Upper lobe of left lung (tissue), 6 donors: ENCODE data around the gene CPNE5. TPM values are rescaled to one million over a fixed set of nuclear protein-coding genes. Genes with fewer than 3 reads are reported as not detected.
"Not testable (repeated sequence)": the region's sequence is repeated elsewhere in the genome, so short reads cannot be mapped to it uniquely, and the experiment has no call there.

Experiments used
- ATAC-seq, 2 donors: fragments of 200-7000 bp; cut with Tn5 transposase; one replicate each; pipeline ENCODE4 v1.9.1; 2022; ENCODE audit warnings: mild to moderate bottlenecking in 2 of 2, moderate library complexity in 2 of 2; ENCODE audit not compliant: low FRiP score in 2 of 2
- DNase-seq, 2 donors: peaks; one replicate each; pipeline ENCODE4 v3.0.0-alpha.2; 2019 to 2020
- H3K27ac ChIP-seq, 4 donors: fragments of 200-600 bp; sonication (generic); one replicate each; pipeline ENCODE4 v1.5.1; 2016 to 2019
- H3K27me3 ChIP-seq, 4 donors: fragments of 200-600 bp; sonication (generic); one replicate each; pipeline ENCODE4 v1.5.1; 2017 to 2019
- H3K36me3 ChIP-seq, 4 donors: fragments of 200-600 bp; sonication (generic); one replicate each; pipeline ENCODE4 v1.5.1; 2016 to 2019
- H3K4me1 ChIP-seq, 4 donors: fragments of 200-600 bp; sonication (generic); one replicate each; pipeline ENCODE4 v1.5.1; 2018 to 2019
- H3K4me3 ChIP-seq, 4 donors: fragments of 200-600 bp; sonication (generic); one replicate each; pipeline ENCODE4 v1.5.1; 2017 to 2019; ENCODE audit warnings: mild to moderate bottlenecking in 2 of 4, moderate library complexity in 1 of 4
- H3K9me3 ChIP-seq, 4 donors: fragments of 200-600 bp; sonication (generic); one replicate each; pipeline ENCODE4 v1.5.1; 2018 to 2019
- EP300 ChIP-seq, 4 donors: sonication (generic); formaldehyde crosslinking; IDR thresholded peaks; one replicate each; pipeline ENCODE4 v1.5.1; 2017; ENCODE audit warnings: antibody characterized with exemption in 4 of 4, control low read depth in 2 of 4
- POLR2A ChIP-seq, 4 donors: fragments of 450-650 bp; IDR thresholded peaks; one replicate each; pipeline ENCODE4 v1.5.1; 2016 to 2017; ENCODE audit warnings: antibody characterized with exemption in 4 of 4, mild to moderate bottlenecking in 2 of 4
- POLR2AphosphoS5 ChIP-seq, 2 donors: sonication (generic); formaldehyde crosslinking; IDR thresholded peaks; one replicate each; pipeline ENCODE4 v1.5.1; 2017; ENCODE audit warnings: antibody characterized with exemption in 2 of 2
- WGBS, 2 donors: methylation state at CpG; one replicate each; pipeline ENCODE4 v1.1.5; 2017 to 2018; 5-methylcytosine and 5-hydroxymethylcytosine counted together
- total RNA-seq, 6 donors: library from RNA; depleted of rRNA in 4 of 6; stranded (reverse); fragments of >200 nt in 4 of 6; gene quantifications; one replicate each; pipeline versions ENCODE4 v1.1.0 to v1.2.1, GENCODE V29; 2016 to 2021
- TF ChIP-seq, protein P1 (sequence below), 6 experiments: fragments of 450-650 bp in 4 of 6; fragments of 200-600 bp in 2 of 6; sonication (generic) in 2 of 6; IDR thresholded peaks; one replicate each; pipeline ENCODE4 v1.5.1; 2016 to 2019; ENCODE audit warnings: antibody characterized with exemption in 6 of 6
- donor health status: DM: no; HTN: no; CAD: no; lungs with moderate emphysema.
- donor health status: DM: no; HTN: yes; CAD: no; lungs with severe emphysema.

The CPNE5 gene
- total RNA-seq, 6 donors from 2014 or later: 0.89 to 5.4 (median 2.5) TPM

DNA sequence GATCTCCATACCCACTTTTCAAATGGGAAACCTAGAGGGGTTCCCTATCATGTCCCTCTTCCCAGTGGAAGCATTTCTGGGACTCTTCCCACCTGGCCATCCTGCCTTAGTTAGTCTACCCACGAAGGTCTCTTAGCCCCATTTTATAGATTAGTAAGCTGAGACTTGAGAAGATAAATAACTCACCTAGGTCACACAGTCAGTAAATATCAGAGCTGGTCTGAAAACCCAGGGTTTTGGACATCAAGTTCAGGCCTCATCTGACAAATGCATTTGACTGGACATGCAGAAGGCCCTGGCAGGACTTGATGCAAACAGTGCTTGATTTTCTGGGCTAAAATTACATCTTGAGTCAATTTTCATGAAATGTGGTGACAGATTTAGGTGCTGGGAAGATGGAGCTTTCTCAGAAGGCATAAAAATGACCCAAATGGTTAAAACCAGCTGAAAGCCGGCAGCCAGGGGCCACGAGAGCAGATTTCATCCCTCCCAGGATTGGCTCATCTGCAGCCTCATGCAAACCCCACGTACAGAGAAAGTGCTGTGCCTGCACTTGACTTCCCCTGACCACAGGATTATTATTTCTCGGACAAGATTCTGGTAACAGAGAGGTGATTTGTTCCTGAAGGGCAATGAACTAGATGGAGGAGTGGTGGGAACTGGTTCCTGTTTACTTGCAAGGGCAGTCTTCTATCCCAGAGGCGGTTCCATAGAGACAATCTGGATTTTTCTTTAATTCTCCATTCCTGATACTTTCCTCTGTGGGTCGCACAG is 23.1 kb downstream of the CPNE5 start:
- H3K27ac ChIP-seq: no peak overlapping the region
- no peaks in the 10 kb centered on the region for H3K4me1 ChIP-seq
- no peaks in the 10 kb centered on the region for H3K27me3 ChIP-seq
- ATAC-seq (no peak), DNase-seq (no peak)
- TF ChIP-seq POLR2AphosphoS5 (IDR thresholded peaks at IDR 0.05) (no peak), POLR2A (IDR thresholded peaks at IDR 0.05) (no peak), EP300 (IDR thresholded peaks at IDR 0.05) (no peak)
- TF ChIP-seq, protein P1, sequence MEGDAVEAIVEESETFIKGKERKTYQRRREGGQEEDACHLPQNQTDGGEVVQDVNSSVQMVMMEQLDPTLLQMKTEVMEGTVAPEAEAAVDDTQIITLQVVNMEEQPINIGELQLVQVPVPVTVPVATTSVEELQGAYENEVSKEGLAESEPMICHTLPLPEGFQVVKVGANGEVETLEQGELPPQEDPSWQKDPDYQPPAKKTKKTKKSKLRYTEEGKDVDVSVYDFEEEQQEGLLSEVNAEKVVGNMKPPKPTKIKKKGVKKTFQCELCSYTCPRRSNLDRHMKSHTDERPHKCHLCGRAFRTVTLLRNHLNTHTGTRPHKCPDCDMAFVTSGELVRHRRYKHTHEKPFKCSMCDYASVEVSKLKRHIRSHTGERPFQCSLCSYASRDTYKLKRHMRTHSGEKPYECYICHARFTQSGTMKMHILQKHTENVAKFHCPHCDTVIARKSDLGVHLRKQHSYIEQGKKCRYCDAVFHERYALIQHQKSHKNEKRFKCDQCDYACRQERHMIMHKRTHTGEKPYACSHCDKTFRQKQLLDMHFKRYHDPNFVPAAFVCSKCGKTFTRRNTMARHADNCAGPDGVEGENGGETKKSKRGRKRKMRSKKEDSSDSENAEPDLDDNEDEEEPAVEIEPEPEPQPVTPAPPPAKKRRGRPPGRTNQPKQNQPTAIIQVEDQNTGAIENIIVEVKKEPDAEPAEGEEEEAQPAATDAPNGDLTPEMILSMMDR (IDR thresholded peaks at IDR 0.05): no peak
- 77 to 88% methylated on average over 7 of the region's 7 CpGs for WGBS, 2 donors
- H3K9me3 ChIP-seq: no peaks in the 10 kb centered on the region
- no peaks in the 10 kb centered on the region for H3K36me3 ChIP-seq
- no peak overlapping the region for H3K4me3 ChIP-seq

DNA sequence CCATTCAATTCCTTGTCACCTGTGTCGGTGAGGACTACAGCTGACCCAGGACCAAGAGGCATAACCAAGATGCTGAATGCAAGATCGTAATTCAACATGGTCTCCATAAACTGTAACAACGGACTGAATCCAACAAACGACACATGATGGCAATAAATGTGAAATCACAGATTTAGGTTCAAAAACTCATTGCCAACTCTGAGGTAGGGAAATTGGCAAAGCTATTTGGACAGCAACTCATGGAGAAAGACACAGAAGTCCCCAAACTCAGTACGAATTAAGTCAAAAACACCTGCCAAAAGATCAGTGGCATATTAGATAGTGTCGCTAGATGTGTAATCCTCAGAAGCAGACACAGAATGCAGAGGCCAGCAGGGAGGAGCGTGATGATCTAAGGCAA is 25.0 kb downstream of the CPNE5 start:
- no peaks in the 10 kb centered on the region for H3K36me3 ChIP-seq
- TF ChIP-seq POLR2A (IDR thresholded peaks at IDR 0.05) (no peak), EP300 (IDR thresholded peaks at IDR 0.05) (no peak), POLR2AphosphoS5 (IDR thresholded peaks at IDR 0.05) (no peak)
- TF ChIP-seq, protein P1 (IDR thresholded peaks at IDR 0.05): no peak
- H3K27ac ChIP-seq: no peak overlapping the region
- WGBS, 2 donors: 90 to 93% methylated on average over 7 of the region's 7 CpGs
- ATAC-seq (no peak), DNase-seq (no peak)
- H3K27me3 ChIP-seq: no peaks in the 10 kb centered on the region
- no peak overlapping the region for H3K4me3 ChIP-seq
- H3K9me3 ChIP-seq: no peaks in the 10 kb centered on the region
- no peaks in the 10 kb centered on the region for H3K4me1 ChIP-seq

DNA sequence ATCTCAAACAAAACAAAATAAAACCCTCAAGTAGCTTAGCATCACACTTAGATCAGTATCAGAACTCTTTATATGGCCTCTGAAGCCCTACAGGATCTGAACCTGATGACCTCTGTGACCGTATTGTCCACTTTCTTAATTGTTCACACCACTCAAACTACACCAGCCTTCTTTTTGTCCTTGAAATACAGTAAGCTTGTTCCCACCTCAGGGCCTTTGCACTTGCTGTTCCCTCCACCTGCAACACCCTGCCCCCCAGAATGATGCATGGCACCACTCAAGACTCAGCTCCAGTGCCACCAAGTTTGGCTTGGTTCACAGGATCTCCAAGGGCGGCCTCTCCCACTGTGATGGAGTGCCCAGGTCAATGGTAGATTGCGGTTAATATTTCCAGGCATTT is 25.7 kb downstream of the CPNE5 start:
- TF ChIP-seq, protein P1 (IDR thresholded peaks at IDR 0.05): no peak
- TF ChIP-seq POLR2A (IDR thresholded peaks at IDR 0.05) (no peak), POLR2AphosphoS5 (IDR thresholded peaks at IDR 0.05) (no peak), EP300 (IDR thresholded peaks at IDR 0.05) (no peak)
- 60 to 83% methylated on average over 3 of the region's 3 CpGs for WGBS, 2 donors
- Histone ChIP-seq H3K9me3 (no peaks in the 10 kb centered on the region), H3K4me1 (no peaks in the 10 kb centered on the region), H3K4me3 (no peak overlapping the region), H3K27ac (no peak overlapping the region), H3K36me3 (no peaks in the 10 kb centered on the region), H3K27me3 (no peaks in the 10 kb centered on the region)
- no peak for ATAC-seq
- DNase-seq: no peak

DNA sequence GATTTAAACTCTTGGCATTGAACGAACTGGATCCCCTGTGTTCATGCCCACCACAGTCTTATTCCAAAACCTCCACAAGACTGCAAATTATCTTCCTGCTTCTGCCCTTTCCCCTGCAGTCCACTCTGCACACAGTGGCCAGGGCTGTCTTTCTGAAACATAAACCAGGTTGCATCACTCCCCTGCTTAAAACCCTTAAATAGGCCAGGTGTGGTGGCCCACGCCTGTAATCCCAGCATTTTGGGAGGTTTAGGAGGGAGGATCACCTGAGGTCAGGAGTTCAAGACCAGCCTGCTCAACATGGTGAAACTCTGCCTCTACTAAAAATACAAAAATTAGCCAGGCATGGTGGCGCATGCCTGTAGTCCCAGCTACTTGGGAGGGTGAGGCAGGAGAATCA is 26.2 kb downstream of the CPNE5 start:
- not testable (repeated sequence) for H3K36me3 ChIP-seq, DNase-seq, ATAC-seq, H3K9me3 ChIP-seq, H3K4me1 ChIP-seq, H3K4me3 ChIP-seq, H3K27me3 ChIP-seq, H3K27ac ChIP-seq
- 87 to 92% methylated on average over 3 of the region's 3 CpGs for WGBS, 2 donors

DNA sequence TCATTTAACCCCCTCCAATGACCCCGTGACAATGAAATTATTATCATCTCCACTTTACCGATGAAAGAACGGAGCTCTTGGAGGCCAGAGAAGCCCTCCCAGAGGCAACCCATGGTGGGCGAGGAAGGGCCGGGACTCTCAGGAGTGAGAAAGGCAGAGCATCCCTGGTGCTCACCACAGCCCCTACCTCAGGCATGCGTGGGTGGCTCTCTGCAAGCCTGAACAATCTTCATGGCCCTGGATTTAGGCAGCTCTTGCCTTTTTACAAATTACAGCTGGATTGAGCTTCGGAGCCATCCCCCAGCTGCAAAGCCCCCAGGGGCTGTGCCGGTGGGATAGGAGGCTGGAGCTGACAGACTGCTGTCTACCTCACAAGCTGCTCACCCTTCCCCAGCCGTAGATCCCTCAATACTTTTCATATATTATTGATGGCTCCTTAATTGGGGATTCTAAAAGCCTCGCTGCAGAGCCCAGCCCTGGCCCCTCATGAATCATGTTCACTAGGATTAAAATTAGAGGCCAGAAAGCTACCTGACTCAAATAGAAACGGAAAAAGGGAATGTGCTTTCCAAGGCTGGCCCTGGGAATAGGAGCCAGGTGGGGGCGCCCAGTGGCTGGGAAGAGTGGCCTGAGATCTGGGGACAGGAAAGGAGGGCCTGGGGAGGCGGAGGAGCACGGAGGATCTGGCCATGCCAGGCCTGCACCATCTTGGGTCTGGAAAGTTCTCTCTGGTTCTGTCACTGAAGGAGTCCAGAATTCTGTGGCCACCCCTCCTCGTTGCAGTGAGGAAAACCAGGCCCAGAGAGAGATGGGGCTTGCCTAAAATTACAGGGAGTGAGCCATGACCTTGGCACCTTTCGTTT is 29.1 kb downstream of the CPNE5 start:
- no peaks in the 10 kb centered on the region for H3K27me3 ChIP-seq
- no peaks in the 10 kb centered on the region for H3K36me3 ChIP-seq
- TF ChIP-seq, protein P1 (IDR thresholded peaks at IDR 0.05): no peak
- no peak for TF ChIP-seq POLR2A (IDR thresholded peaks at IDR 0.05)
- no peak for ATAC-seq
- H3K4me3 ChIP-seq: no peak overlapping the region
- 90 to 92% methylated on average over 16 of the region's 16 CpGs for WGBS, 2 donors
- H3K9me3 ChIP-seq: no peaks in the 10 kb centered on the region
- no peak overlapping the region for H3K27ac ChIP-seq
- no peak for DNase-seq
- no peaks in the 10 kb centered on the region for H3K4me1 ChIP-seq
